A673 (cell line): Measurements from ENCODE around the gene PIPOX.

ENCODE experiments used
- CTCF ChIP-seq: fragments of 300-800, 200-600 bp; sonication (generic); conservative IDR thresholded peaks from 2 replicates; pipeline ENCODE4 v1.5.1; 2017; ENCODE audit warnings: low read depth, mild to moderate bottlenecking, antibody characterized with exemption, low read length, moderate library complexity, mixed read lengths
- EZH2 ChIP-seq: fragments of 200-600 bp; sonication (generic); IDR thresholded peaks from 2 replicates; pipeline ENCODE4 v1.6.1; 2017; ENCODE audit warnings: borderline replicate concordance, low read depth, mild to moderate bottlenecking, mixed read lengths, antibody characterized with exemption, low read length; ENCODE audit not compliant: poor library complexity, severe bottlenecking

DNA sequence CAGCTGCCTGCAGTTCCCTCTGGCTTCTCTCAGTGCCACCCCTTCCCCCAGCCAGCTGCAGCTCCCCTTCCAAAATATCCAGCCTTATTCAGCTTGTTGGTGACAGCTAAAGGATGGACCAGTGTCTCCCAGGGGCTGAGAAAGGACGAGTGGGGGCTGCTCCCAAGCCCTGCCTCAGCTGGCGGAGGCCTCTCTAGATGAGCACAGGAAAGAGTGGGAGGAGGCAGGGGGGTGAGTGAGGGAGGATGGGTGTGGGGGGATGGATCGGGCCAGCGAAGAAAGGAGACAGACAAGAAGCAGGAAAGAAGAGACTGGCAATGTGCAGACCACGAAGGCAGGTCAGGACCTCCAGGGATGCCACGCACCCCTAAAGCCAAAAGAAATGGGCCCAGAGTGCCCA is 17.5 kb downstream of the PIPOX start:
- no peak for TF ChIP-seq CTCF
- no peak for TF ChIP-seq EZH2
